Spleen (tissue), 11 donors: ENCODE data around the gene ZNF18. TPM values are rescaled to one million over a fixed set of nuclear protein-coding genes. Genes with fewer than 3 reads are reported as not detected.

Experiments used
- DNase-seq: peaks from one replicate; pipeline ENCODE4 v3.0.0-alpha.2; 2020
- H3K27ac ChIP-seq, 8 donors: fragments of 200-600 bp; sonication (generic) in 7 of 8; 1 replicate in 4 of 8; 2 replicates in 4 of 8; pipeline versions ENCODE4 v1.5.0 to v1.8.0; 2016 to 2021; ENCODE audit warnings: inconsistent platforms in 4 of 8, mild to moderate bottlenecking in 4 of 8, moderate library complexity in 1 of 8
- H3K27me3 ChIP-seq, 7 donors: fragments of 200-600 bp; sonication (generic) in 6 of 7; replicated peaks in 1 of 7; 1 replicate in 4 of 7; 2 replicates in 3 of 7; pipeline versions ENCODE4 v1.5.0 to v1.8.0; 2016 to 2021; ENCODE audit warnings: inconsistent platforms in 3 of 7, mild to moderate bottlenecking in 1 of 7
- H3K36me3 ChIP-seq, 6 donors: fragments of 200-600 bp; sonication (generic) in 5 of 6; 1 replicate in 4 of 6; 2 replicates in 2 of 6; pipeline versions ENCODE4 v1.5.0 to v1.8.0; 2016 to 2021; ENCODE audit warnings: inconsistent platforms in 2 of 6
- H3K4me1 ChIP-seq, 6 donors: fragments of 200-600 bp; sonication (generic) in 5 of 6; 1 replicate in 3 of 6; 2 replicates in 3 of 6; pipeline versions ENCODE4 v1.5.0 to v1.8.0; 2016 to 2021; ENCODE audit warnings: inconsistent platforms in 3 of 6
- H3K4me3 ChIP-seq, 8 donors: fragments of 200-600 bp; sonication (generic) in 7 of 8; 1 replicate in 4 of 8; 2 replicates in 4 of 8; pipeline versions ENCODE4 v1.5.0 to v1.8.0; 2016 to 2021; ENCODE audit warnings: inconsistent platforms in 4 of 8, mild to moderate bottlenecking in 4 of 8, moderate library complexity in 2 of 8
- H3K9me3 ChIP-seq, 8 donors: fragments of 200-600 bp; sonication (generic) in 7 of 8; 1 replicate in 4 of 8; 2 replicates in 4 of 8; pipeline versions ENCODE4 v1.5.0 to v1.8.0; 2016 to 2021; ENCODE audit warnings: inconsistent platforms in 4 of 8
- POLR2A ChIP-seq, 3 donors: fragments of 450-650 bp; IDR thresholded peaks; one replicate each; pipeline ENCODE4 v1.5.1; 2017; ENCODE audit warnings: antibody characterized with exemption in 3 of 3, mild to moderate bottlenecking in 1 of 3
- POLR2AphosphoS5 ChIP-seq, 3 donors: sonication (generic); formaldehyde crosslinking; IDR thresholded peaks; one replicate each; pipeline ENCODE4 v1.5.1; 2017; ENCODE audit warnings: antibody characterized with exemption in 3 of 3
- WGBS, 5 donors: extraction: QIAGEN DNeasy Blood & Tissue Kit in 3 of 5; methylation state at CpG; one replicate each; pipeline versions ENCODE4 v1.1.5 to v1.1.7; 2013 to 2018; 5-methylcytosine and 5-hydroxymethylcytosine counted together
- intact Hi-C: fragments of 100-400 bp; cut with DNase I; formaldehyde crosslinking; loops from one replicate; pipeline ENCODE4 v1.15.0; 2023; ENCODE audit warnings: low total_unique reads
- polyA plus RNA-seq, 3 donors: library from polyadenylated mRNA; stranded (reverse); fragments of 200-250 nt; gene quantifications; one replicate each; pipeline ENCODE4 v1.2.1, GENCODE V29; 2013
- total RNA-seq, 7 donors: library from RNA; depleted of rRNA in 3 of 7; stranded (reverse); fragments of >200 nt in 3 of 7; fragmentation: NEBNext Ultra II Directional in 4 of 7; extraction: Animal tissue kit (Norgen Biotek cat#: 25700) in 4 of 7; gene quantifications; one replicate each; pipeline versions ENCODE4 v1.1.0 to v1.2.1, GENCODE V29; 2016 to 2021
- TF ChIP-seq, protein P1 (sequence below), 11 experiments: fragments of 200-600 bp in 7 of 11; fragments of 450-650 bp in 4 of 11; sonication (generic) in 4 of 11; IDR thresholded peaks in 8 of 11; conservative IDR thresholded peaks in 3 of 11; 1 replicate in 7 of 11; 2 replicates in 4 of 11; pipeline versions ENCODE4 v1.4.0 to v1.8.0; 2016 to 2021; ENCODE audit warnings: antibody characterized with exemption in 11 of 11, inconsistent platforms in 4 of 11, mild to moderate bottlenecking in 1 of 11
- donor health status: healthy with polysubstance abuse.
- donor health status: DM: no; HTN: no; CAD: no; lungs with moderate emphysema.
- donor health status: DM: no; HTN: no; CAD: no.
- donor health status: Bipolar disorder and iron deficiency.
- donor health status: healthy.
- donor health status: DM: no; HTN: no; CAD: no.
- donor health status: DM: yes; HTN: yes; CAD: no.

ZNF18 gene
- total and polyA plus RNA-seq, 10 donors: 7.0 to 13.4 (median 9.7) TPM

DNA sequence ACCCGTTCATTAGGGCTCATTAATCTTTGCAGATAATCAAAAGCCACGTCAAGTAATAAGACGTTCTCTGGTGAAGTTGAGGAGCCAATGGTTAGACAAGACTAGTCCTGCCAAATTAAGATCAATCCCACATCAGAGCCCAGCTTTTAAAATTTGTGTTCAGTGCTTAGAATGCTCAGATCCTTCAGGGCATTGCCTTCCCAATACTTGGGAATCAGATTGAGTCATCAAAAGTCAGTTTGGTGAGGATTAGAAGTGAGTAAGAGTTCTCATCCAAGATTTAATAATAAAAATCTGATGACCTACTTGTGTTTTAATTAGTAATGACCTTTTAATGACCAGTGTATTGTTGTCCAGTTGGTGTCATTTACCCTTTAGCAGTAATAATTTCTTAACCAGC, 43.2 kb upstream of the ZNF18 start:
- TF ChIP-seq POLR2AphosphoS5 (IDR thresholded peaks at IDR 0.05) (no peak), POLR2A (IDR thresholded peaks at IDR 0.05) (no peak)
- TF ChIP-seq, protein P1, sequence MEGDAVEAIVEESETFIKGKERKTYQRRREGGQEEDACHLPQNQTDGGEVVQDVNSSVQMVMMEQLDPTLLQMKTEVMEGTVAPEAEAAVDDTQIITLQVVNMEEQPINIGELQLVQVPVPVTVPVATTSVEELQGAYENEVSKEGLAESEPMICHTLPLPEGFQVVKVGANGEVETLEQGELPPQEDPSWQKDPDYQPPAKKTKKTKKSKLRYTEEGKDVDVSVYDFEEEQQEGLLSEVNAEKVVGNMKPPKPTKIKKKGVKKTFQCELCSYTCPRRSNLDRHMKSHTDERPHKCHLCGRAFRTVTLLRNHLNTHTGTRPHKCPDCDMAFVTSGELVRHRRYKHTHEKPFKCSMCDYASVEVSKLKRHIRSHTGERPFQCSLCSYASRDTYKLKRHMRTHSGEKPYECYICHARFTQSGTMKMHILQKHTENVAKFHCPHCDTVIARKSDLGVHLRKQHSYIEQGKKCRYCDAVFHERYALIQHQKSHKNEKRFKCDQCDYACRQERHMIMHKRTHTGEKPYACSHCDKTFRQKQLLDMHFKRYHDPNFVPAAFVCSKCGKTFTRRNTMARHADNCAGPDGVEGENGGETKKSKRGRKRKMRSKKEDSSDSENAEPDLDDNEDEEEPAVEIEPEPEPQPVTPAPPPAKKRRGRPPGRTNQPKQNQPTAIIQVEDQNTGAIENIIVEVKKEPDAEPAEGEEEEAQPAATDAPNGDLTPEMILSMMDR (IDR thresholded peaks at IDR 0.05 in 8 of 11, conservative IDR thresholded peaks at IDR 0.05 in 3 of 11): no peak
- Histone ChIP-seq H3K4me1 (peaks cover 0 to 8% (median 0%) of the 10 kb centered on the region in 6 donors), H3K27ac (no peak overlapping the region), H3K36me3 (no peaks in the 10 kb centered on the region), H3K4me3 (no peak overlapping the region), H3K9me3 (no peaks in the 10 kb centered on the region), H3K27me3 (no peaks in the 10 kb centered on the region)
- no peak for DNase-seq
- WGBS, 5 donors: 81 to 96% (median 89%) methylated on average over 3 of the region's 3 CpGs
- intact Hi-C loops: no loop called here

DNA sequence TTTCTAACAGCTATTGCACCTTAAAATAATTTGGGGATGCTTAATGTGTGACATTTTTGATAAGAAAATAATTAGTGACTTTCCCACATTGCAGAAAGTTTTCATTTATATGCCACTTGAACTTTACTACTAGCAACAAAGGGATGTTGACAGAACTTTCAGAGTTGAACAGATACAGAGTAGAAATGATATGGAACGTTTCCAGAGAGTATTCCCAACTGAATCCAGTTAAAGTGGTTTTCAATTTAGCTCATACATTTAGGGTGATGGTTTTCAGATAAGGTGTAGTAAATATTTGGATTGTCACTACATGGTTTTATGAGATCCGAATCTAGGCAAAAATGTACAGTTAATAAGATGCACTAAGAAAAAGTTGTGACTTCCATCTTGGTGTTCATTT, 40.7 kb upstream of the ZNF18 start:
- H3K4me3 ChIP-seq: no peak overlapping the region
- H3K27ac ChIP-seq: no peak overlapping the region
- TF ChIP-seq, protein P1 (IDR thresholded peaks at IDR 0.05 in 8 of 11, conservative IDR thresholded peaks at IDR 0.05 in 3 of 11): no peak
- no peak for TF ChIP-seq POLR2AphosphoS5 (IDR thresholded peaks at IDR 0.05)
- TF ChIP-seq POLR2A (IDR thresholded peaks at IDR 0.05): no peak
- peaks cover 0 to 11% (median 2%) of the 10 kb centered on the region in 6 donors for H3K36me3 ChIP-seq
- peaks cover 0 to 7% (median 0%) of the 10 kb centered on the region in 6 donors for H3K4me1 ChIP-seq
- 61 to 87% (median 65%) methylated on average over 2 of the region's 2 CpGs for WGBS, 5 donors
- no peaks in the 10 kb centered on the region for H3K9me3 ChIP-seq
- no peaks in the 10 kb centered on the region for H3K27me3 ChIP-seq
- intact Hi-C loops: no loop called here
- DNase-seq: no peak

DNA sequence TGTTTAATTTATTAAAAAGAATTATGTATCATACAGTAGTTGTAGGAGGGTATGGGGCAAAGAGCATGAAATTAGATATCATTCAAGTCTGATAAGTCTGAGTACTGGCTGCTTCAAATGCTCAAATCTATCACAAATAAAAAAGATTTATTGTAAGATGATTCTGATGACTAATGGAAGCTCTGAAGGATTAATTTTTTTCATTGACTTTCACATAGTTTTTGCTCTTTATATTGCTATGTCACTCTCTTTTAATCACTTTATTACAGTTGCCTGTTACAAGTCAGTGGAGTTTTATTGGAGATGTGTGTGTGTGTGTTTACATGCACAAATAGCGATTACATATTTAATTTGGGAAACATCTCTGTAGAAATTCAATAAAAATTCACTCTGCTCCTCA, 38.4 kb upstream of the ZNF18 start:
- Histone ChIP-seq H3K27me3 (no peaks in the 10 kb centered on the region), H3K4me1 (peaks cover 0 to 24% (median 3%) of the 10 kb centered on the region in 6 donors), H3K27ac (no peak overlapping the region), H3K4me3 (no peak overlapping the region), H3K9me3 (no peaks in the 10 kb centered on the region), H3K36me3 (peaks cover 0 to 11% (median 2%) of the 10 kb centered on the region in 6 donors)
- TF ChIP-seq POLR2A (IDR thresholded peaks at IDR 0.05) (no peak), POLR2AphosphoS5 (IDR thresholded peaks at IDR 0.05) (no peak)
- TF ChIP-seq, protein P1 (IDR thresholded peaks at IDR 0.05 in 8 of 11, conservative IDR thresholded peaks at IDR 0.05 in 3 of 11): no peak
- intact Hi-C loops: no loop called here
- 74 to 100% (median 100%) methylated on average over 1 of the region's 1 CpG for WGBS, 5 donors
- DNase-seq: no peak

DNA sequence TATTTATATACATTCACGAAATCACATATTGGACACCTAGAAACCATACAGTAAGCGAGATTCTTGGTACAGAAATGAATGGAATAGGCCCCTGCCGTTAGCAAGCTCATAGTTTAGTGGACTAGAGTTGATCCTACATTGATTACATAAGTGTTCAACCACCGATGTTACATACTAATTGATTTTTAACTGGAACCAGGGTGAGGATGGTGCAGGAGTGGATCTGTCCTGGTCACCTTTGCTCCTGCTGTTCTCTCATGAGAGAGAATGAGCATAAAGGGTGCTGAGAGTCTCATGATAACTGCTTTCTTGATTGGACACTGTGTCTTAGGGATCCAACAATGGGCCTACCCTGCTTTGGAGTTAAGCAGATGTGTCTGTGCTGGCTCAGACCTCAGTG, 37.3 kb upstream of the ZNF18 start:
- Histone ChIP-seq H3K9me3 (no peaks in the 10 kb centered on the region), H3K27me3 (no peaks in the 10 kb centered on the region), H3K4me3 (no peak overlapping the region), H3K4me1 (peaks cover 0 to 36% (median 3%) of the 10 kb centered on the region in 6 donors), H3K27ac (no peak overlapping the region), H3K36me3 (peaks cover 0 to 11% (median 2%) of the 10 kb centered on the region in 6 donors)
- no peak for DNase-seq
- no peak for TF ChIP-seq POLR2AphosphoS5 (IDR thresholded peaks at IDR 0.05)
- TF ChIP-seq POLR2A (IDR thresholded peaks at IDR 0.05): no peak
- TF ChIP-seq, protein P1 (IDR thresholded peaks at IDR 0.05 in 8 of 11, conservative IDR thresholded peaks at IDR 0.05 in 3 of 11): no peak
- 92 to 98% (median 95%) methylated on average over 4 of the region's 4 CpGs for WGBS, 5 donors
- intact Hi-C loops: no loop called here
